Activated naive CD8-positive, alpha-beta T cell treated with anti-CD3 and anti-CD28 coated beads, Interleukin-2, amount 50 U/mL, for 24 hours (primary cell): ENCODE data around the gene ZFYVE28.

ENCODE experiments used
- ATAC-seq: fragments of 150-1000 bp; cut with Tn5 transposase; one replicate; pipeline ENCODE4 v1.10.0; 2021
- DNase-seq: peaks from one replicate; pipeline ENCODE4 v3.0.0; 2021
- H3K27ac Mint-ChIP-seq: one replicate; pipeline ENCODE4 v1.8.0; 2021; ENCODE audit warnings: mild to moderate bottlenecking, mixed read lengths
- H3K27me3 Mint-ChIP-seq: one replicate; pipeline ENCODE4 v1.8.0; 2021; ENCODE audit warnings: mixed read lengths
- H3K36me3 Mint-ChIP-seq: one replicate; pipeline ENCODE4 v1.8.0; 2021; ENCODE audit warnings: low read depth, mixed read lengths
- H3K4me1 Mint-ChIP-seq: one replicate; pipeline ENCODE4 v1.8.0; 2021; ENCODE audit warnings: mixed read lengths
- H3K4me3 Mint-ChIP-seq: one replicate; pipeline ENCODE4 v1.8.0; 2021; ENCODE audit warnings: mild to moderate bottlenecking, moderate library complexity, mixed read lengths
- H3K9me3 Mint-ChIP-seq: one replicate; pipeline ENCODE4 v1.8.0; 2021; ENCODE audit warnings: mixed read lengths

The ZFYVE28 gene

GRCh38 chr4:2273221-2273620, 145.2 kb downstream of the ZFYVE28 start:
- no peaks in the 10 kb centered on the region for H3K27me3 Mint-ChIP-seq
- H3K4me3 Mint-ChIP-seq, result no peak overlapping the region
- no peaks in the 10 kb centered on the region for H3K36me3 Mint-ChIP-seq
- H3K4me1 Mint-ChIP-seq, result no peaks in the 10 kb centered on the region
- ATAC-seq (no peak), DNase-seq (no peak)
- H3K9me3 Mint-ChIP-seq, result no peaks in the 10 kb centered on the region
- H3K27ac Mint-ChIP-seq, result no peak overlapping the region

GRCh38 chr4:2272828-2273120, 145.7 kb downstream of the ZFYVE28 start:
- DNase-seq (no peak), ATAC-seq (no peak)
- no peaks in the 10 kb centered on the region for H3K9me3 Mint-ChIP-seq
- no peaks in the 10 kb centered on the region for H3K4me1 Mint-ChIP-seq
- no peaks in the 10 kb centered on the region for H3K36me3 Mint-ChIP-seq
- no peak overlapping the region for H3K4me3 Mint-ChIP-seq
- no peak overlapping the region for H3K27ac Mint-ChIP-seq
- no peaks in the 10 kb centered on the region for H3K27me3 Mint-ChIP-seq

- Mint-ChIP-seq H3K4me1 (no peaks in the 10 kb centered on the region), H3K27ac (no peak overlapping the region), H3K27me3 (no peaks in the 10 kb centered on the region), H3K36me3 (no peaks in the 10 kb centered on the region), H3K4me3 (no peak overlapping the region), H3K9me3 (no peaks in the 10 kb centered on the region)
- DNase-seq (no peak), ATAC-seq (no peak)
Measured at GRCh38 chr4:2272026-2272827, 146.2 kb downstream of the ZFYVE28 start.

GRCh38 chr4:2271279-2272025, 147.0 kb downstream of the ZFYVE28 start:
- Mint-ChIP-seq H3K27me3 (no peaks in the 10 kb centered on the region), H3K27ac (no peak overlapping the region), H3K4me3 (no peak overlapping the region), H3K36me3 (no peaks in the 10 kb centered on the region), H3K4me1 (no peaks in the 10 kb centered on the region), H3K9me3 (no peaks in the 10 kb centered on the region)
- DNase-seq (no peak), ATAC-seq (no peak)

- H3K36me3 Mint-ChIP-seq, result no peaks in the 10 kb centered on the region
- no peak for DNase-seq
- H3K27me3 Mint-ChIP-seq, result no peaks in the 10 kb centered on the region
- H3K9me3 Mint-ChIP-seq, result no peaks in the 10 kb centered on the region
- no peak for ATAC-seq
- H3K4me3 Mint-ChIP-seq, result no peak overlapping the region
- no peaks in the 10 kb centered on the region for H3K4me1 Mint-ChIP-seq
- no peak overlapping the region for H3K27ac Mint-ChIP-seq
Measured at GRCh38 chr4:2270341-2271165, 147.9 kb downstream of the ZFYVE28 start.

GRCh38 chr4:2269618-2270163, 148.8 kb downstream of the ZFYVE28 start:
- ATAC-seq (no peak), DNase-seq (no peak)
- no peaks in the 10 kb centered on the region for H3K36me3 Mint-ChIP-seq
- H3K4me3 Mint-ChIP-seq, result no peak overlapping the region
- H3K9me3 Mint-ChIP-seq, result no peaks in the 10 kb centered on the region
- no peaks in the 10 kb centered on the region for H3K4me1 Mint-ChIP-seq
- no peaks in the 10 kb centered on the region for H3K27me3 Mint-ChIP-seq
- H3K27ac Mint-ChIP-seq, result no peak overlapping the region

- ATAC-seq, result no peak
- no peak overlapping the region for H3K4me3 Mint-ChIP-seq
- no peak overlapping the region for H3K27ac Mint-ChIP-seq
- no peak for DNase-seq
- no peaks in the 10 kb centered on the region for H3K36me3 Mint-ChIP-seq
- H3K4me1 Mint-ChIP-seq, result no peaks in the 10 kb centered on the region
- H3K27me3 Mint-ChIP-seq, result no peaks in the 10 kb centered on the region
- H3K9me3 Mint-ChIP-seq, result no peaks in the 10 kb centered on the region
Measured at GRCh38 chr4:2269206-2269531, 149.3 kb downstream of the ZFYVE28 start.

- H3K27ac Mint-ChIP-seq, result no peak overlapping the region
Measured at GRCh38 chr4:2268357-2269205, 149.9 kb downstream of the ZFYVE28 start.

GRCh38 chr4:2267841-2268240, 150.6 kb downstream of the ZFYVE28 start:
- no peaks in the 10 kb centered on the region for H3K36me3 Mint-ChIP-seq

More at GRCh38 chr4:2268357-2269205, 149.9 kb downstream of the ZFYVE28 start:
- H3K4me1 Mint-ChIP-seq, result no peaks in the 10 kb centered on the region
- ATAC-seq (no peak), DNase-seq (no peak)
- H3K36me3 Mint-ChIP-seq, result no peaks in the 10 kb centered on the region
- no peaks in the 10 kb centered on the region for H3K27me3 Mint-ChIP-seq
- no peak overlapping the region for H3K4me3 Mint-ChIP-seq
- no peaks in the 10 kb centered on the region for H3K9me3 Mint-ChIP-seq

GRCh38 chr4:2267320-2267811, 151.1 kb downstream of the ZFYVE28 start:
- Mint-ChIP-seq H3K4me3 (no peak overlapping the region), H3K36me3 (no peaks in the 10 kb centered on the region), H3K27ac (no peak overlapping the region), H3K4me1 (peaks cover 4% of the 10 kb centered on the region), H3K27me3 (no peaks in the 10 kb centered on the region), H3K9me3 (no peaks in the 10 kb centered on the region)
- ATAC-seq, result no peak
- DNase-seq, result no peak

More at GRCh38 chr4:2267841-2268240, 150.6 kb downstream of the ZFYVE28 start:
- Mint-ChIP-seq H3K9me3 (no peaks in the 10 kb centered on the region), H3K27me3 (no peaks in the 10 kb centered on the region), H3K27ac (no peak overlapping the region), H3K4me3 (no peak overlapping the region), H3K4me1 (peaks cover 4% of the 10 kb centered on the region)
- no peak for ATAC-seq
- no peak for DNase-seq

- no peak for ATAC-seq
- Mint-ChIP-seq H3K27ac (no peak overlapping the region), H3K36me3 (no peaks in the 10 kb centered on the region), H3K4me3 (no peak overlapping the region), H3K4me1 (peaks cover 4% of the 10 kb centered on the region), H3K27me3 (no peaks in the 10 kb centered on the region), H3K9me3 (no peaks in the 10 kb centered on the region)
- no peak for DNase-seq
Measured at GRCh38 chr4:2266821-2267220, 151.6 kb downstream of the ZFYVE28 start.

- Mint-ChIP-seq H3K9me3 (no peaks in the 10 kb centered on the region), H3K4me1 (peaks cover 4% of the 10 kb centered on the region), H3K4me3 (no peak overlapping the region), H3K27ac (no peak overlapping the region), H3K27me3 (no peaks in the 10 kb centered on the region), H3K36me3 (no peaks in the 10 kb centered on the region)
- DNase-seq, result no peak
- ATAC-seq, result no peak
Measured at GRCh38 chr4:2266181-2266580, 152.3 kb downstream of the ZFYVE28 start.

GRCh38 chr4:2265113-2266110, 153.0 kb downstream of the ZFYVE28 start:
- Mint-ChIP-seq H3K4me1 (peaks cover 4% of the 10 kb centered on the region), H3K4me3 (no peak overlapping the region), H3K36me3 (no peaks in the 10 kb centered on the region), H3K9me3 (no peaks in the 10 kb centered on the region), H3K27me3 (no peaks in the 10 kb centered on the region), H3K27ac (no peak overlapping the region)
- ATAC-seq, result no peak
- DNase-seq, result no peak
